AG20443 (cell line): ENCODE measurements around the gene LBHD2.

Source experiments
- DNase-seq: peaks from one replicate; pipeline ENCODE4 v3.0.0; 2012; ENCODE audit warnings: low spot score, mixed read lengths

The LBHD2 gene

DNA sequence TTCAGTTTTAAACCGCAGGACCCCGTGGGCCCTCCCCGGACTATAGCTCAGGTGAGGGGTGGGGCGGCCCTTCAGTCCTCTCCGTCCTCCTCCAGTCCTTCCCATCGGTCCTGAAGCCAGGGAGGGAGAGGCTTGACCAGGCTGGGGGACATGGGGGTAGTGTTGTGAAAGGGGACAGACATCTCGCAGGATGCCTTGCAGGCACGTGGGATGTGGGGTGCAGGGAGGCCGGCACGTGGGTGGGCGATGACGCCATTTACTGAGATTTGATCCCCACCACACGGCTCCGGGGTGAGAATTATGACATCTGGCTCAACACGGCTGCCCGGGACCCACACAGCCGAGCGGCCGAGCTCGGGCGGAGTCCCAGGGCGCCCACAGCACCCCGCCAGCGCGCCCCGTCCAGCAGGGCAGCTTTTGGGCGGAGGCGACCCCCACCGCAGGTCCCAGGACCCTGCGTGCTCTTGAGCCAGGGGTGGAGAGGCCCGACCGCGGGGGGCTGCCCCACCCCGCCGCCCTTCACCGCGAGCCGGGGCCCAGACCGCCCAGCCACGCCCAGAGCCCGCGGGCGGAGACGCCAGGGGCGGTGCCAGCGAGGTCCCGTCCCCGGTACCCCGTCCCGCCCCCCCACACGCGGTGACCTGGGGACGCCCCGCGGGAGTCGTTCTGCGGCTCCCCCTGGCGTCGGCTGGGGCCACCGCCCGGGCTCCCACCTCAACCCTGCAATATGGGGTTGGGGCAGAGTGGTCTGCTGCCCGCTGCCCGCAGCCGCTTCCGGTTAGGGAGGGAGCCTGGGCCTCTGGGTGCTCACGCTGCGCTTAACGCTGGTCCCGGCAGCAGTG, 7.3 kb downstream of the LBHD2 start:
- DNase-seq = peak; percentile 85

DNA sequence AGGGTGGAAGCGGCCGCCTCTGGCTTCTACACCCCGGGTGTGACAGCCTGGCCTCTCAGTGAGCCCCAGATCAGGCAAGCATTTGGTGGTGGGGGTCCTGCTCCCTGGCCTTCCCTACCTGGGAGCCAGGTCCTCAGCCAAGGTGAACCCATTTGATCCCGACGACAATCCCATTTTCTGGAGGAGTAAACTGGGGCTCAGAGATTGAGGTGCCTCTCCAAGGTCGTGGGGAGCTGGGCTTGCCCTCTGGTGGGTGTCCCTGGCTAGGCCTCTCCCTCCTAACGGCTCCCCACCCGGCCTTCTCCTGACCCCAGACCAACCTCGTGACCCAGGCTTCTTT, 7.8 kb downstream of the LBHD2 start:
- DNase-seq = no peak

- DNase-seq = no peak
Measured at GRCh38 chr14:103093856-103094405, 9.9 kb downstream of the LBHD2 start.

- no peak for DNase-seq
Measured at GRCh38 chr14:103094406-103095209, 10.6 kb downstream of the LBHD2 start, which contains the start of gene EXOC3L4. Gene EXOC3L4, plus strand, starts transcription at chr14:103094725. Its CDS starts 5,495 bp downstream, at chr14:103100220.

DNA sequence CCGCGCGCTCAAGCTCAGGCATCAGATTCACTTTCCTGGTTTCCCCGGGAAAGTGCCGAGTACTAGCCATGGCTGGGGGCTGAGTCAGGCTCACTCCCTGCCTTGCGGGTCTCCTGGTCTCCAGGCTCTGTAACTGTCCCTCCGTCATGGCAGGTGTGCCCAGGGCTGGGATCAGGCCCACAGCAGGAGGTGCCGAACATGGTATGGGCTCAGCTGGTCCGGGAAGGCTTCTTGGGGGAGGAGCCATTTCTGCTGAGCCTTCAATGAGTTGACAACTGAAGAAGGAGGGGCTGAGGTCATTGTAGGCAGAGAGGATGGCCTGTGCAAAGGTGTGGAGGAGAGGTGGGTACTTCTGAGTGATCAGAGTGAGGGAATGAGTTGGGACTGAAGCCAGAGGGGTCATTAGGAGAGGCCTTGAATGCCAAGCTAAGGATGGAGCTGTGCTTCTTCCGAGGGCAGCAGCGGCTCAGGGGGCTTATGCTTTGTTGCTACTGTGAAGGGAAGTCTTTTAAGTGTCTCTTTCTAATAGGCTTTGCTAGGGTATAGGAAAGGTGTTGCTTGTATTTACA, 11.3 kb downstream of the LBHD2 start:
- no peak for DNase-seq

DNA sequence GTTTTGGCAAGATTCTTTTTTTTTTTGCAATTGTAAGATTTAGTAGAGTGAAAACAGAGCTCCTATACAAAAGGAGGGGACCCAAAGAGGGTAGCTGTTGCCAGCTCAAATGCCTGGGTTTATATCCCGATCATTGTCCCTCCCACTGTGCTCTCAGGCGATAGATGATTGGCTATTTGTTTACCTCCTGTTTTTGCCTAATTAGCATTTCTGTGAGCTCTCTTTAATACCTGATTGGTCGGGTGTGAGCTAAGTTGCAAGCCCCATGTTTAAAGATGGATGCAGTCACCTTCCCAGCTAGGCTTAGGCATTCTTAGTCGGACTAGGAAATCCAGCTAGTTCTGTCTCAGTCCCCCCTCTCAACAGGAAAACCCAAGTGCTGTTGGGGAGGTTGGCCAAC, 12.4 kb downstream of the LBHD2 start:
- DNase-seq = no peak

DNA sequence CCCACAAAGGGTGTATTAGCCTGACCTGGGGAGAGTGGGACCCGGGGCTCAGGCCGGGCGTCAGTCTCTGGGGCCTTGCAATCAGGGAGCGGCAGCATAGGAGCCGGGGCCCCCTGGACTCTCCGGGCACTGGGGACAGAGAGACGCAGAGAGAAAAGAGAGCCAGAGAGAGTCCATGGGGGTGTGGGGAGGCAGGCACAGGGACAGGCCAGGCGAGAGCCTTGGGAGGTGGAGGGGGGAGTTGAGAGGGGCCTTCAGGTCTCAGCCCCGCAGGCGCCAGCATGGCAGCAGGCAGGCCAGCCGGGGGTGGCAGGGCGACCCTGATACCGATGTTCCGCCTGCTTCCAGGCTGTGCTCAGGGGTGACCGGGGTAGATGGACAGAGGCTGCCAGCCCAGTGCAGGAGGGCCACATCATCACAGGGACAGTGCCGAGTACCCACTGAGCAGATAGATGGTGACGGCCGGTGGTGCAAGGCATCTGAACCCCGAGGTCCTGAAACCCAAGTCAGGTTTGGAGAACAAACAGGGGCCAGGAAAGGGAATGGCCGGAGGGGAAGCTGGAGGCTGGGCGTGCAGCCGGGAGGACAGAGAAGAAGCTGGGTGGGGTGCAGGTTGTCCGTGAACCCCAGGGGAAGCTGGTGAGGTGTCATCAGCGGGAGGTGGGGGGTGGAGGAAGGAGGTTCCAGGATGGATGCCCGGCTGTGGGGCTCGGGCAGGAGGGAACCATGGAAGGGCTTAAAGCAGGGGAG, 13.4 kb downstream of the LBHD2 start:
- DNase-seq = no peak

- no peak for DNase-seq
Measured at GRCh38 chr14:103097994-103098957, 14.3 kb downstream of the LBHD2 start.

GRCh38 chr14:103099081-103099732, 15.2 kb downstream of the LBHD2 start:
- DNase-seq = no peak

- DNase-seq = no peak
Measured at GRCh38 chr14:103099733-103100280, 15.8 kb downstream of the LBHD2 start.

- no peak for DNase-seq
Measured at GRCh38 chr14:103100281-103101121, 16.5 kb downstream of the LBHD2 start.

DNA sequence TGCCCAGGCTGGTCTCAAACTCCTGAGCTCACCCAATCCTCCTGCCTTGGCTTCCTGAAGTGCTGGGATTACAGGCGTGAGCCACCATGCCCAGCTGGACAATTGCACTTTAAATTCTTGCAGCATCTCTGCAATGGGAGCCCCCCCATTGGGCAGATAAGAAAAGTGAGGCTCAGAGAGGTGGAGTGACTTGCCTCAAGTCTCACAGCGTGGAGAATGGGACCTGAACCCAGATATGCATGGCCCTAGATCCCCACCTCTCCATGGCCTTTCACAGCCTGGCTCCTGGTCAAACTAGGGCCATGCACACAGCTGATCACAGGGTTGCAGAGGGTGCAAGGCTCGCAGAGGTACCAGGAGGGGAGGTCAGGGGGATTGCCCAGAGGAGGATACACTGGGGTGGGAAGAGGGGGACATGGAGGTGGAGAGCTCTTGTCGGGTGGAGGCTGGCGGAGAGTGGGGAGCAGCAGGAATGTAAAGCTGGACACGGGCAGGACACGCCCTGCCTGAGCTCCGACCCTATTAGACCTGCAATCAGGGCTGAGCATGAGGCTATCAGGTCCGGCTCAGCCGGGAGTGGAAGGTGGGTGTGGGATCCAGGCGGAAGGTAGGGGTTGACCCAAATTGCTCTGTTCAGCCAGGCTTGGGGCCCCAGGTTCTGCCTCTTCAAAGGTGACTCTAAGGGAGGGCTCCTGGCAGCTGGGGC, 17.4 kb downstream of the LBHD2 start:
- no peak for DNase-seq

DNA sequence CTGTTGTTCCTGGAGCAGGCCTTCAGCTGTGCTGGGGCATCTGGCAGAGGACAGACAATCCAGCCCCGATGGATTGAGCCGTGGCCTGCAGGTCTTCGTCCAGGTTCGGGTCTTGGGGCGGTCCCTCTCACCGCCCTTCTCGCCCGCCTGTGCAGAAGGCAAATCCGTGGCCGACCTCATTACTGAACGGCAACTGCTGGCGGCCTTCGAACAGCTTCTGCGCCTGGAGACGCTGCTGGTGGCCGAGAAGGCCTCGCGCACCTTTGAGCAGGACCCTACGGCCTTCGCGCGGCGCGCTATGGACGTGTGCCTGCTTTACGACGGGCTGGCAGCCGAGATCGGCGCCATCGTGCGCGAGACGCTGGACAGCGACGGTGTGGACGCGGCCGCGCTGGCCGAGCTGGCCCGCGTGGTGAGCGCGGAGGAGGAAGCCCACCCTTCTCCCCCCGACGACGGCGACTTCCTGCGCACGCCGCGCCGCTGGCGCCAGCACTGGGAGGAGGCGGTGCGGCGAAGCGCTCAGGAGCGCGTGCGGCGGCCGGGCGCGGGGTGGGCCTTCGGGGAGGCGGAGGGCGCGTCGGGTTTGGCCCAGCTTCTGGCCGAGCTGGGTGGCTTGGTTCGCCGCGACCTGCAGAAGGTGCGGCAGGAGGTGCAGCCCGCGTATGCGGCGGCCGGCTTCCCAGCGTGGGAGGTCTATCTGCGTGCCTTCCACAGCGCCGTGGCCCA, 18.1 kb downstream of the LBHD2 start:
- DNase-seq = no peak

GRCh38 chr14:103102689-103103260, 18.8 kb downstream of the LBHD2 start:
- DNase-seq = no peak

- DNase-seq = peak; percentile 72
Measured at GRCh38 chr14:103103461-103104388, 19.7 kb downstream of the LBHD2 start.

GRCh38 chr14:103104389-103104653, 20.3 kb downstream of the LBHD2 start:
- no peak for DNase-seq
